HepG2 (cell line): Measurements from ENCODE around the gene ATP2A3. TPM values are rescaled to one million over a fixed set of nuclear protein-coding genes. Genes with fewer than 3 reads are reported as not detected.

ENCODE experiments used
- ATAC-seq: fragments of 200-7000 bp; cut with Tn5 transposase; 3 replicates; pipeline ENCODE4 v1.9.1; 2020; ENCODE audit warnings: mild to moderate bottlenecking, moderate library complexity
- BruUV-seq: library from RNA; stranded (reverse); fragments of 400-500 nt; replicated peaks from 2 replicates; lab custom pipeline; 2021; lab: Mats Ljungman, UMichigan
- CTCF ChIA-PET: fragments of 300-600 bp; formaldehyde crosslinking; extraction: SDS; loops from one replicate; lab custom pipeline; 2021; ENCODE audit warnings: low total read pairs, inconsistent platforms, low intra/inter-chr PET ratio; lab: Yijun Ruan, JAX
- POLR2A ChIA-PET: fragments of 350-600 bp; sonication (Branson Sonifier 250); formaldehyde crosslinking; loops from one replicate; lab custom pipeline; 2020; ENCODE audit warnings: antibody characterized with exemption, inconsistent platforms; lab: Yijun Ruan, JAX
- DNase-seq: peaks from one replicate; pipeline ENCODE4 v3.0.0-alpha.2; 2015; ENCODE audit warnings: low spot score
- FAIRE-seq: peaks from 3 replicates; lab custom pipeline; 2011; peaks lifted over from hg19 to GRCh38; lab: Jason Lieb, UNC
- H2AFZ ChIP-seq: one replicate; pipeline ENCODE4 v1.6.1; 2011; ENCODE audit warnings: low read length, inconsistent platforms
- H3K27ac ChIP-seq: fragments of 300-600 bp; 3 replicates; pipeline ENCODE4 v1.8.0; 2011; ENCODE audit warnings: mixed run types, mild to moderate bottlenecking, mixed read lengths, low read length, inconsistent platforms; ENCODE audit not compliant: insufficient read depth; ENCODE audit errors: extremely low read length
- H3K27me3 ChIP-seq, 2 experiments: fragments of 200-600 bp in 1 of 2; 2 replicates in 1 of 2; 3 replicates in 1 of 2; pipeline versions ENCODE4 v1.6.0 to v1.8.0; 2011; ENCODE audit warnings: low read length in 2 of 2, mild to moderate bottlenecking in 2 of 2, moderate library complexity in 2 of 2, inconsistent platforms in 1 of 2; ENCODE audit not compliant: insufficient read depth in 2 of 2, control insufficient read depth in 1 of 2
- H3K36me3 ChIP-seq, 2 experiments: fragments of 200-600 bp in 1 of 2; replicated peaks in 1 of 2; 2 replicates in 1 of 2; 3 replicates in 1 of 2; pipeline versions ENCODE4 v1.5.1 to v1.8.0; 2011; ENCODE audit warnings: low read length in 2 of 2, inconsistent platforms in 1 of 2; ENCODE audit not compliant: insufficient read depth in 2 of 2, control insufficient read depth in 1 of 2
- H3K4me1 ChIP-seq: 2 replicates; pipeline ENCODE4 v1.5.1; 2012; ENCODE audit warnings: low read length, inconsistent platforms; ENCODE audit not compliant: insufficient read depth
- H3K4me2 ChIP-seq: 2 replicates; pipeline ENCODE4 v1.6.0; 2011; ENCODE audit warnings: low read depth, low read length, inconsistent platforms
- H3K4me3 ChIP-seq, 3 experiments: fragments of 200-600 bp in 1 of 3; sonication (generic), shearing (Covaris generic) in 1 of 3; replicated peaks in 1 of 3; 2 replicates each; pipeline ENCODE4 v1.5.1; 2011 to 2016; ENCODE audit warnings: low read length in 3 of 3, inconsistent platforms in 2 of 3, low read depth in 2 of 3, mild to moderate bottlenecking in 2 of 3, control low read depth in 1 of 3, mixed read lengths in 1 of 3; ENCODE audit not compliant: insufficient read depth in 1 of 3
- H3K79me2 ChIP-seq: one replicate; pipeline ENCODE4 v1.6.1; 2011; ENCODE audit warnings: low read length, inconsistent platforms; ENCODE audit not compliant: insufficient read depth
- H3K9ac ChIP-seq: 2 replicates; pipeline ENCODE4 v1.6.0; 2011; ENCODE audit warnings: mild to moderate bottlenecking, low read depth, low read length, inconsistent platforms; ENCODE audit not compliant: insufficient read depth
- H3K9me3 ChIP-seq: 2 replicates; pipeline ENCODE4 v1.5.1; 2012; ENCODE audit warnings: mild to moderate bottlenecking, low read length
- H4K20me1 ChIP-seq: 2 replicates; pipeline ENCODE4 v1.6.0; 2011; ENCODE audit warnings: inconsistent platforms, mild to moderate bottlenecking, low read length, moderate library complexity; ENCODE audit not compliant: insufficient read depth
- FOXA1 ChIP-seq, 2 experiments: fragments of 450-650 bp in 1 of 2; sonication (generic) in 1 of 2; formaldehyde crosslinking in 1 of 2; IDR thresholded peaks; 2 replicates each; pipeline versions ENCODE4 v1.4.0 to v1.6.1; 2016 to 2020; ENCODE audit warnings: missing genetic modification reagents in 1 of 2
- PBX3 ChIP-seq: sonication (generic); formaldehyde crosslinking; IDR thresholded peaks from 2 replicates; pipeline ENCODE4 v1.8.1; 2023; ENCODE audit warnings: missing genetic modification reagents, inconsistent platforms, borderline replicate concordance
- SMAD3 ChIP-seq: sonication (generic); formaldehyde crosslinking; IDR thresholded peaks from 2 replicates; pipeline ENCODE4 v1.4.0; 2020; ENCODE audit warnings: missing genetic modification reagents
- SRSF4 ChIP-seq: fragments of 200-400 bp; formaldehyde crosslinking; IDR thresholded peaks from one replicate; pipeline ENCODE4 v1.6.1; 2018; ENCODE audit warnings: mild to moderate bottlenecking, low read depth, low read length, moderate library complexity; ENCODE audit not compliant: poor library complexity, severe bottlenecking
- ZNF513 ChIP-seq: sonication (generic); formaldehyde crosslinking; conservative IDR thresholded peaks from 2 replicates; pipeline ENCODE4 v1.5.0; 2020; ENCODE audit warnings: missing genetic modification reagents
- WGBS: methylation state at CpG from one replicate; pipeline ENCODE4 v1.1.6; 2017; ENCODE audit warnings: low lambda C conversion rate; 5-methylcytosine and 5-hydroxymethylcytosine counted together
- in situ Hi-C: cut with HindIII; loops from 2 replicates; pipeline ENCODE4 v1.10.0; 2017; ENCODE audit warnings: low pct_unique_long_range_greater_than_20kb; ENCODE audit not compliant: extremely low pct_ligation_motif_present
- intact Hi-C: fragments of 100-400 bp; cut with micrococcal nuclease; formaldehyde crosslinking; loops from one replicate; pipeline ENCODE4 v1.10.0; 2022; ENCODE audit not compliant: unreplicated experiment
- polyA plus RNA-seq, 8 experiments: library from polyadenylated mRNA; depleted of rRNA in 3 of 8; stranded (reverse) in 7 of 8; unstranded in 1 of 8; fragments of >200 nt; fragmentation: Illumina TruSeq in 4 of 8; extraction: Trizol in 4 of 8; gene quantifications; 2 replicates each; pipeline versions ENCODE4 v1.2.1 to v1.2.3, GENCODE V29; 2011 to 2016; ENCODE audit warnings: low read depth in 4 of 8, missing spikeins in 1 of 8, mixed read lengths in 1 of 8; ENCODE audit not compliant: insufficient read depth in 1 of 8
- total RNA-seq, 5 experiments: library from RNA; depleted of rRNA; stranded (reverse); fragments of >200 nt; fragmentation: Illumina TruSeq; extraction: Trizol; gene quantifications; 2 replicates each; pipeline ENCODE4 v1.2.3, GENCODE V29; 2016; ENCODE audit warnings: low read depth in 1 of 5

The ATP2A3 gene
- total and polyA plus RNA-seq, 2 of the 13 experiments (the other 11 are each of a cell fraction or from before 2014, with no cell fraction given) = 0.07 TPM; not detected in 1

- H3K4me1 ChIP-seq = peaks cover 25% of the 10 kb centered on the region
- DNase-seq = no peak
- CTCF ChIA-PET = no interaction called here
- no peak for ATAC-seq
- TF ChIP-seq SMAD3 (CRISPR knock-in tag) = no peak
- no peak for TF ChIP-seq ZNF513 (CRISPR knock-in tag)
- TF ChIP-seq PBX3 (CRISPR knock-in tag) = no peak
- TF ChIP-seq SRSF4 = no peak
- no peak for TF ChIP-seq FOXA1 (IDR thresholded peaks at IDR 0.05)
- no peak for TF ChIP-seq FOXA1 (CRISPR knock-in tag; IDR thresholded peaks at IDR 0.05)
- TF ChIP-seq, all 625 proteins: peak for 0
- H3K27me3 ChIP-seq = no peaks in the 10 kb centered on the region; a peak in 1 of 5 replicates
- intact Hi-C loops (no loop called here), in situ Hi-C loops (no loop called here)
- FAIRE-seq = no peak
- no peaks in the 10 kb centered on the region for H3K36me3 ChIP-seq
- H3K4me2 ChIP-seq = no peak overlapping the region
- H4K20me1 ChIP-seq = no peaks in the 10 kb centered on the region
- no peak overlapping the region for H3K27ac ChIP-seq
- WGBS = 46% methylated on average over 4 of the region's 4 CpGs
- no TSS peak for BruUV-seq
- H3K4me3 ChIP-seq = no peak overlapping the region
- no peak overlapping the region for H3K9ac ChIP-seq
- POLR2A ChIA-PET = interaction anchor here (1.7 kb wide), 1 partner anchor 46 kb away, joined by 3 read pairs; no protein-coding TSS in a partner anchor
- no peaks in the 10 kb centered on the region for H3K9me3 ChIP-seq
- H3K79me2 ChIP-seq = no peaks in the 10 kb centered on the region
- no peak overlapping the region for H2AFZ ChIP-seq
Measured at GRCh38 chr17:3890878-3891219, 73.4 kb downstream of the ATP2A3 start.
